Hepatocyte (in vitro differentiated cells): ENCODE results near the gene MSL3B.

Experiments used
- DNase-seq: peaks from one replicate; pipeline ENCODE4 v3.0.0-alpha.2; 2016; ENCODE audit warnings: low spot score
- H2AFZ ChIP-seq: fragments of 200-600 bp; sonication (generic); 2 replicates; pipeline ENCODE4 v1.6.0; 2016; ENCODE audit warnings: antibody characterized with exemption, mild to moderate bottlenecking
- H3K27ac ChIP-seq: fragments of 200-600 bp; sonication (generic); 2 replicates; pipeline ENCODE4 v1.5.1; 2016; ENCODE audit warnings: mild to moderate bottlenecking
- H3K27me3 ChIP-seq: fragments of 200-600 bp; sonication (generic); 2 replicates; pipeline ENCODE4 v1.6.1; 2016
- H3K36me3 ChIP-seq: fragments of 200-600 bp; sonication (generic); replicated peaks from 2 replicates; pipeline ENCODE4 v1.5.1; 2016; ENCODE audit warnings: low read depth; ENCODE audit not compliant: insufficient read depth
- H3K4me1 ChIP-seq: fragments of 200-600 bp; sonication (generic); 2 replicates; pipeline ENCODE4 v1.5.1; 2016; ENCODE audit warnings: mild to moderate bottlenecking, moderate library complexity; ENCODE audit not compliant: insufficient read depth
- H3K4me2 ChIP-seq: fragments of 200-600 bp; sonication (generic); 2 replicates; pipeline ENCODE4 v1.6.0; 2016
- H3K4me3 ChIP-seq: fragments of 200-600 bp; sonication (generic); 2 replicates; pipeline ENCODE4 v1.5.1; 2016; ENCODE audit warnings: mild to moderate bottlenecking
- H3K79me2 ChIP-seq: fragments of 200-600 bp; sonication (generic); 2 replicates; pipeline ENCODE4 v1.6.0; 2017; ENCODE audit warnings: mild to moderate bottlenecking
- H3K9me2 ChIP-seq: fragments of 200-600 bp; sonication (generic); replicated peaks from 2 replicates; pipeline ENCODE4 v1.6.0; 2017; ENCODE audit warnings: mild to moderate bottlenecking; ENCODE audit not compliant: insufficient read depth
- H3K9me3 ChIP-seq: fragments of 200-600 bp; sonication (generic); 2 replicates; pipeline ENCODE4 v1.5.1; 2016; ENCODE audit warnings: low read depth, mild to moderate bottlenecking
- H4K20me1 ChIP-seq: fragments of 200-600 bp; sonication (generic); 2 replicates; pipeline ENCODE4 v1.6.0; 2016; ENCODE audit warnings: mild to moderate bottlenecking; ENCODE audit not compliant: insufficient read depth, poor library complexity, severe bottlenecking
- CTCF ChIP-seq: fragments of 200-600 bp; sonication (generic); IDR thresholded peaks from 2 replicates; pipeline ENCODE4 v1.5.1; 2016; ENCODE audit warnings: antibody characterized with exemption, mild to moderate bottlenecking; ENCODE audit not compliant: poor library complexity
- EZH2 ChIP-seq: fragments of 200-600 bp; sonication (generic); IDR thresholded peaks from 2 replicates; pipeline ENCODE4 v1.6.1; 2016; ENCODE audit warnings: antibody characterized with exemption, mild to moderate bottlenecking, borderline replicate concordance
- EZH2phosphoT487 ChIP-seq: fragments of 200-600 bp; sonication (generic); IDR thresholded peaks from one replicate; pipeline ENCODE4 v1.6.1; 2018; ENCODE audit warnings: antibody characterized with exemption, mild to moderate bottlenecking, low read depth, moderate library complexity; ENCODE audit not compliant: unreplicated experiment, severe bottlenecking
- WGBS: methylation state at CpG from one replicate; pipeline ENCODE4 v1.1.6; 2016; ENCODE audit warnings: low lambda C conversion rate; ENCODE audit errors: missing lambda C conversion rate; 5-methylcytosine and 5-hydroxymethylcytosine counted together

Gene MSL3B

DNA sequence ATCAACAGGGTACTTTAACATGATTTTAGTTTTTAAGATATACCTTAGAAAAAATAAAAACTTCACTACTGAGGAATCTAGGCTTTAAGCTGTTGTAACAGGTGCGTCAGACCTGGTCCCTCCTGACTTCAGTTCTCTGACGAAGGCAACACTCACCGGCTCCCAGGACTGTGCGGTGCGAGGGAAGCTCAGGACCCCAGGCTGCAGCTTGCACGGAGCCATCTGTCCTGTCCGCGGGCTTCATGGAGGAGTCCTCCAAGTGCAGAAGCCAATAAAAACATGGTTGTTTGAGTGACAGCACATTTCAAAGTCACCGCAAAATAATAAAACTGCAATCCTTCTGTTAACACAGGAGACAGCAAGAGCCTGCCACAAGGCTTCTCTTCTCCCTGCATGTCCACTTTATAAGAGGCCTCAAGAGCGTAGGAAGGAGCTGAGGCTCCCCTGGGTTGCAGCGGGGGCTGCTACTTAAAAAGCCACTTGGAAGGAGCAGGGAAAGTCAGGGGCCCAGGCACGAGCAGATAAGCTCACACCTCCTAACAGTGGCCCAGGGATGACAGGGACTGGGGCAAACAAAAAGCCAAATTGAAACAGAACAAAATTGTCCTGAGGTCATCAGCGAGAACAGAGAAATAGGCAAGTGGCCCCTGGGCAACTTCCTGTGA is 18.4 kb downstream of the MSL3B start:
- TF ChIP-seq EZH2phosphoT487 (no peak), CTCF (no peak), EZH2 (no peak)
- DNase-seq = no peak
- no peaks in the 10 kb centered on the region for H3K4me1 ChIP-seq
- 95% methylated on average over 13 of the region's 13 CpGs for whole genome bisulfite sequencing
- H3K36me3 ChIP-seq = no peaks in the 10 kb centered on the region
- no peaks in the 10 kb centered on the region for H3K27me3 ChIP-seq
- no peak overlapping the region for H3K4me3 ChIP-seq
- peaks cover 38% of the 10 kb centered on the region for H3K79me2 ChIP-seq
- no peak overlapping the region for H3K27ac ChIP-seq
- no peak overlapping the region for H2AFZ ChIP-seq
- no peaks in the 10 kb centered on the region for H4K20me1 ChIP-seq
- no peaks in the 10 kb centered on the region for H3K9me2 ChIP-seq
- no peak overlapping the region for H3K4me2 ChIP-seq
- no peaks in the 10 kb centered on the region for H3K9me3 ChIP-seq

GRCh38 chr2:233848276-233848675 is 19.9 kb downstream of the MSL3B start:
- no peak overlapping the region for H3K4me3 ChIP-seq
- H3K79me2 ChIP-seq = peaks cover 33% of the 10 kb centered on the region
- no peak overlapping the region for H3K4me2 ChIP-seq
- H3K27ac ChIP-seq = no peak overlapping the region
- no peaks in the 10 kb centered on the region for H3K27me3 ChIP-seq
- 97% methylated on average over 13 of the region's 13 CpGs for WGBS
- no peak overlapping the region for H2AFZ ChIP-seq
- no peaks in the 10 kb centered on the region for H3K9me2 ChIP-seq
- no peaks in the 10 kb centered on the region for H3K36me3 ChIP-seq
- DNase-seq = no peak
- no peak for TF ChIP-seq CTCF
- no peaks in the 10 kb centered on the region for H3K4me1 ChIP-seq
- H3K9me3 ChIP-seq = no peaks in the 10 kb centered on the region
- no peaks in the 10 kb centered on the region for H4K20me1 ChIP-seq

GRCh38 chr2:233847248-233847898 is 20.8 kb downstream of the MSL3B start:
- no peaks in the 10 kb centered on the region for H4K20me1 ChIP-seq
- H3K27ac ChIP-seq = no peak overlapping the region
- H3K4me2 ChIP-seq = no peak overlapping the region
- no peaks in the 10 kb centered on the region for H3K9me2 ChIP-seq
- H3K36me3 ChIP-seq = no peaks in the 10 kb centered on the region
- TF ChIP-seq CTCF = no peak
- TF ChIP-seq EZH2 = no peak
- TF ChIP-seq EZH2phosphoT487 = no peak
- H3K79me2 ChIP-seq = peaks cover 23% of the 10 kb centered on the region
- H3K27me3 ChIP-seq = no peaks in the 10 kb centered on the region
- 99% methylated on average over 13 of the region's 13 CpGs for WGBS
- H3K9me3 ChIP-seq = no peaks in the 10 kb centered on the region
- H3K4me3 ChIP-seq = no peak overlapping the region
- H2AFZ ChIP-seq = no peak overlapping the region
- no peaks in the 10 kb centered on the region for H3K4me1 ChIP-seq
- DNase-seq = no peak
